Testis (tissue), 2 donors: ENCODE data around the gene ANO2.

Source experiments
- POLR2A ChIP-seq: fragments of 450-650 bp; IDR thresholded peaks from one replicate; pipeline ENCODE4 v1.6.1; 2017; ENCODE audit warnings: antibody characterized with exemption, mild to moderate bottlenecking, moderate library complexity
- TF ChIP-seq, protein P1 (sequence below), 3 experiments: fragments of 450-650 bp in 2 of 3; fragments of 200-600 bp in 1 of 3; sonication (generic) in 1 of 3; IDR thresholded peaks; one replicate each; pipeline ENCODE4 v1.5.1; 2016 to 2019; ENCODE audit warnings: antibody characterized with exemption in 3 of 3, mild to moderate bottlenecking in 2 of 3, moderate library complexity in 1 of 3

DNA sequence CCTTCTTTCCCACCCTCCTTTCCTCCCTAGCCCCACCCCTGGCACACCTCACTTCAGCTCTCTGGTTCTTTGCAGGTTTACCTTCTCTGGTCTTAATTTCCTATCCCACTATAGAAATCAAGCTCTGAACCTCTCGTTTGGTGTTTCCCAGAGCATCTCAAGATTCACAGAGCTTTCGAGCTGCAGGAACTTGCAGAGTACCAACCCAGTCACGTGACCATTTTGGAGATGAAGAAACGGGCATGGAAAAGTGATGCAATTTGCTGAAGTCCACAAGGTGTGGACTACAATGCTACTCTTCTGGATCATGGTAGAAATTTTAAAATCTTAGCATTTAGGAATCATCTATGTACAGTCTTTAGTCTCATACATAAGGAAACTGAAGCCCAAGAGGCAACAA is 307.4 kb downstream of the ANO2 start:
- TF ChIP-seq, protein P1, sequence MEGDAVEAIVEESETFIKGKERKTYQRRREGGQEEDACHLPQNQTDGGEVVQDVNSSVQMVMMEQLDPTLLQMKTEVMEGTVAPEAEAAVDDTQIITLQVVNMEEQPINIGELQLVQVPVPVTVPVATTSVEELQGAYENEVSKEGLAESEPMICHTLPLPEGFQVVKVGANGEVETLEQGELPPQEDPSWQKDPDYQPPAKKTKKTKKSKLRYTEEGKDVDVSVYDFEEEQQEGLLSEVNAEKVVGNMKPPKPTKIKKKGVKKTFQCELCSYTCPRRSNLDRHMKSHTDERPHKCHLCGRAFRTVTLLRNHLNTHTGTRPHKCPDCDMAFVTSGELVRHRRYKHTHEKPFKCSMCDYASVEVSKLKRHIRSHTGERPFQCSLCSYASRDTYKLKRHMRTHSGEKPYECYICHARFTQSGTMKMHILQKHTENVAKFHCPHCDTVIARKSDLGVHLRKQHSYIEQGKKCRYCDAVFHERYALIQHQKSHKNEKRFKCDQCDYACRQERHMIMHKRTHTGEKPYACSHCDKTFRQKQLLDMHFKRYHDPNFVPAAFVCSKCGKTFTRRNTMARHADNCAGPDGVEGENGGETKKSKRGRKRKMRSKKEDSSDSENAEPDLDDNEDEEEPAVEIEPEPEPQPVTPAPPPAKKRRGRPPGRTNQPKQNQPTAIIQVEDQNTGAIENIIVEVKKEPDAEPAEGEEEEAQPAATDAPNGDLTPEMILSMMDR (IDR thresholded peaks at IDR 0.05) = no peak
- no peak for TF ChIP-seq POLR2A
